ENCODE measurements around the gene TNK2.

The TNK2 gene

GRCh38 chr3:195897853-195898415, 10.4 kb downstream of the TNK2 start:
- DNase-seq, result no peak

GRCh38 chr3:195897081-195897852, 11.1 kb downstream of the TNK2 start:
- no peak for DNase-seq

- DNase-seq, result no peak
Measured at GRCh38 chr3:195896361-195897080, 11.8 kb downstream of the TNK2 start.

- peak; percentile 36 for DNase-seq
Measured at GRCh38 chr3:195895861-195896360, 12.4 kb downstream of the TNK2 start.

GRCh38 chr3:195895078-195895860, 13.1 kb downstream of the TNK2 start:
- peak; percentile 20 for DNase-seq

GRCh38 chr3:195893916-195894465, 14.4 kb downstream of the TNK2 start:
- no peak for DNase-seq

- DNase-seq, result no peak
Measured at GRCh38 chr3:195893516-195893915, 14.8 kb downstream of the TNK2 start.

GRCh38 chr3:195893044-195893395, 15.3 kb downstream of the TNK2 start:
- no peak for DNase-seq

GRCh38 chr3:195892105-195893043, 16.0 kb downstream of the TNK2 start:
- DNase-seq, result no peak

GRCh38 chr3:195891431-195892104, 16.8 kb downstream of the TNK2 start:
- no peak for DNase-seq

GRCh38 chr3:195889870-195890295, 18.5 kb downstream of the TNK2 start:
- DNase-seq, result no peak

GRCh38 chr3:195888981-195889869, 19.1 kb downstream of the TNK2 start:
- no peak for DNase-seq

- no peak for DNase-seq
Measured at GRCh38 chr3:195888311-195888761, 20.0 kb downstream of the TNK2 start.

- DNase-seq, result no peak
Measured at GRCh38 chr3:195887670-195888069, 20.7 kb downstream of the TNK2 start.

- DNase-seq, result no peak
Measured at GRCh38 chr3:195886181-195887141, 21.9 kb downstream of the TNK2 start.

- no peak for DNase-seq
Measured at GRCh38 chr3:195885036-195885891, 23.1 kb downstream of the TNK2 start.

GRCh38 chr3:195884691-195885035, 23.7 kb downstream of the TNK2 start:
- no peak for DNase-seq

GRCh38 chr3:195883801-195884200, 24.6 kb downstream of the TNK2 start:
- no peak for DNase-seq

Data from MV-4-11 (cell line).